ENCODE data around the gene ANKH.

- TF ChIP-seq CTCF (conservative IDR thresholded peaks at IDR 0.05; ENCODE audit: low read length): no peak
- TF ChIP-seq EZH2phosphoT487 (IDR thresholded peaks at IDR 0.05; ENCODE audit: borderline replicate concordance): no peak
Measured at GRCh38 chr5:14776602-14777001, 95.0 kb downstream of the ANKH start.
